Raji (cell line): Measurements from ENCODE around the gene FANCC.

ENCODE experiments used
- POLR2A ChIP-seq: IDR thresholded peaks from 2 replicates; pipeline ENCODE4 v1.6.1; 2011; ENCODE audit warnings: low read depth, low read length, control low read depth; ENCODE audit not compliant: insufficient read depth

Gene FANCC

GRCh38 chr9:95116002-95116807 lies 201.3 kb downstream of the FANCC start:
- no peak for TF ChIP-seq POLR2A

GRCh38 chr9:95115104-95115503 lies 202.4 kb downstream of the FANCC start:
- TF ChIP-seq POLR2A, result no peak

GRCh38 chr9:95112436-95113280 lies 204.9 kb downstream of the FANCC start:
- TF ChIP-seq POLR2A, result no peak

GRCh38 chr9:95111716-95112115 lies 205.8 kb downstream of the FANCC start:
- no peak for TF ChIP-seq POLR2A

- TF ChIP-seq POLR2A, result no peak
Measured at GRCh38 chr9:95110921-95111525, 206.5 kb downstream of the FANCC start.

GRCh38 chr9:95109456-95109855 lies 208.1 kb downstream of the FANCC start:
- TF ChIP-seq POLR2A, result no peak

- TF ChIP-seq POLR2A, result no peak
Measured at GRCh38 chr9:95108777-95109176, 208.7 kb downstream of the FANCC start.

- TF ChIP-seq POLR2A, result no peak
Measured at GRCh38 chr9:95107976-95108375, 209.5 kb downstream of the FANCC start.

GRCh38 chr9:95107001-95107749 lies 210.3 kb downstream of the FANCC start:
- TF ChIP-seq POLR2A, result no peak

- no peak for TF ChIP-seq POLR2A
Measured at GRCh38 chr9:95105519-95106287, 211.8 kb downstream of the FANCC start.

GRCh38 chr9:95104980-95105379 lies 212.5 kb downstream of the FANCC start:
- TF ChIP-seq POLR2A, result no peak

GRCh38 chr9:95104581-95104960 lies 212.9 kb downstream of the FANCC start:
- no peak for TF ChIP-seq POLR2A

- no peak for TF ChIP-seq POLR2A
Measured at GRCh38 chr9:95103871-95104580, 213.5 kb downstream of the FANCC start.

- TF ChIP-seq POLR2A, result no peak
Measured at GRCh38 chr9:95103281-95103771, 214.2 kb downstream of the FANCC start.

GRCh38 chr9:95102572-95102971 lies 214.9 kb downstream of the FANCC start:
- TF ChIP-seq POLR2A, result no peak
